GM12873 (cell line): ENCODE results near the gene HLA-A.

ENCODE experiments used
- CTCF ChIP-seq: IDR thresholded peaks from 2 replicates; pipeline ENCODE4 v1.5.1; 2012; ENCODE audit warnings: low read depth, mild to moderate bottlenecking, moderate library complexity, low read length, control low read depth; ENCODE audit not compliant: insufficient read depth; ENCODE audit errors: missing control alignments

The HLA-A gene

GRCh38 chr6:29975561-29975907, 33.2 kb downstream of the HLA-A start:
- TF ChIP-seq CTCF = no peak

GRCh38 chr6:29976253-29976587, 33.9 kb downstream of the HLA-A start:
- no peak for TF ChIP-seq CTCF

- TF ChIP-seq CTCF = peak; percentile 48
These were observed 34.5 kb downstream of the HLA-A start for GRCh38 chr6:29976588-29977424.

- no peak for TF ChIP-seq CTCF
These were observed 35.0 kb downstream of the HLA-A start for GRCh38 chr6:29977425-29977727.

GRCh38 chr6:29980511-29980910, 38.2 kb downstream of the HLA-A start:
- TF ChIP-seq CTCF = no peak

- no peak for TF ChIP-seq CTCF
These were observed 39.0 kb downstream of the HLA-A start for GRCh38 chr6:29981211-29981812.

- TF ChIP-seq CTCF = no peak
These were observed 39.8 kb downstream of the HLA-A start for GRCh38 chr6:29982097-29982496.
